K562 (cell line): ENCODE measurements around the gene C22orf42. TPM values are rescaled to one million over a fixed set of nuclear protein-coding genes. Genes with fewer than 3 reads are reported as not detected.
A peak's percentile ranks its signal among the peaks of the same experiment; 100 is the strongest.
"Not testable (repeated sequence)": the region's sequence is repeated elsewhere in the genome, so short reads cannot be mapped to it uniquely, and the experiment has no call there.

Source experiments
- ARID1B ChIP-seq: fragments of 450-650 bp; IDR thresholded peaks from 2 replicates; pipeline ENCODE4 v1.6.1; 2016; ENCODE audit warnings: antibody characterized with exemption, mild to moderate bottlenecking, inconsistent platforms
- ATF3 ChIP-seq, 2 experiments: fragments of 450-650 bp in 1 of 2; sonication (generic) in 1 of 2; formaldehyde crosslinking in 1 of 2; IDR thresholded peaks in 1 of 2; conservative IDR thresholded peaks in 1 of 2; 2 replicates each; pipeline versions ENCODE4 v1.6.1 to v1.8.1; 2016 to 2023; ENCODE audit warnings: mild to moderate bottlenecking in 2 of 2, moderate library complexity in 2 of 2, inconsistent platforms in 1 of 2, missing genetic modification reagents in 1 of 2
- C11orf30 ChIP-seq: fragments of 450-650 bp; IDR thresholded peaks from 2 replicates; pipeline ENCODE4 v1.6.1; 2016; ENCODE audit warnings: low read depth, mild to moderate bottlenecking
- CREM ChIP-seq: IDR thresholded peaks from 2 replicates; pipeline ENCODE4 v1.6.1; 2014; ENCODE audit warnings: antibody characterized with exemption, low read depth
- DPF2 ChIP-seq: fragments of 450-650 bp; IDR thresholded peaks from 2 replicates; pipeline ENCODE4 v1.6.1; 2016
- EP300 ChIP-seq: IDR thresholded peaks from 2 replicates; pipeline ENCODE4 v1.6.1; 2012; ENCODE audit warnings: low read length, improper control_type of control experiment
- FOSL1 ChIP-seq: fragments of 200-800 bp; sonication (Bioruptor generic); conservative IDR thresholded peaks from 2 replicates; pipeline ENCODE4 v1.6.1; 2016; ENCODE audit warnings: missing genetic modification characterization, missing compliant biosample characterization
- JUN ChIP-seq, 2 experiments: sonication (generic) in 1 of 2; formaldehyde crosslinking in 1 of 2; IDR thresholded peaks; 2 replicates each; pipeline versions ENCODE4 v1.6.1 to v1.8.0; 2012 to 2022; ENCODE audit warnings: borderline replicate concordance in 2 of 2, mild to moderate bottlenecking in 2 of 2, improper control_type of control experiment in 1 of 2, low read depth in 1 of 2, low read length in 1 of 2, missing genetic modification reagents in 1 of 2
- NFE2 ChIP-seq: IDR thresholded peaks from 2 replicates; pipeline ENCODE4 v1.6.1; 2014; ENCODE audit warnings: antibody characterized with exemption, low read depth
- SMARCA4 ChIP-seq: fragments of 450-650 bp; IDR thresholded peaks from 2 replicates; pipeline ENCODE4 v1.6.1; 2016
- SMARCE1 ChIP-seq: fragments of 450-650 bp; IDR thresholded peaks from 2 replicates; pipeline ENCODE4 v1.7.1; 2016; ENCODE audit warnings: mild to moderate bottlenecking
- TCF3 ChIP-seq: sonication (generic); formaldehyde crosslinking; IDR thresholded peaks from 2 replicates; pipeline ENCODE4 v1.4.0; 2020; ENCODE audit warnings: mild to moderate bottlenecking, missing genetic modification reagents
- ZEB2 ChIP-seq: fragments of 450-650 bp; IDR thresholded peaks from 2 replicates; pipeline ENCODE4 v1.6.1; 2016
- ZNF316 ChIP-seq: fragments of 450-650 bp; IDR thresholded peaks from 2 replicates; pipeline ENCODE4 v1.6.1; 2016
- ZNF318 ChIP-seq, 2 experiments: fragments of 450-650 bp; IDR thresholded peaks; 2 replicates each; pipeline ENCODE4 v1.6.1; 2016; ENCODE audit warnings: mild to moderate bottlenecking in 2 of 2, borderline replicate concordance in 1 of 2, low read depth in 1 of 2, moderate library complexity in 1 of 2
- polyA plus RNA-seq, 8 experiments: library from polyadenylated mRNA; depleted of rRNA in 4 of 8; stranded (reverse) in 5 of 8; unstranded in 3 of 8; fragments of >200 nt; fragmentation: Nextera tagmentation in 2 of 8; fragmentation: Illumina TruSeq in 1 of 8; extraction: Ambion mirVana in 2 of 8; extraction: Trizol in 1 of 8; gene quantifications; 2 replicates each; pipeline versions ENCODE4 v1.2.1 to v1.2.3, GENCODE V29; 2011 to 2014; ENCODE audit warnings: inconsistent platforms in 1 of 8, missing spikeins in 1 of 8
- total RNA-seq, 7 experiments: library from RNA; depleted of rRNA in 6 of 7; stranded (reverse); fragments of >200 nt in 6 of 7; fragmentation: Illumina TruSeq in 2 of 7; extraction: Trizol in 2 of 7; gene quantifications; 2 replicates each; pipeline versions ENCODE4 v1.2.1 to v1.2.3, GENCODE V29; 2011 to 2021; ENCODE audit warnings: low replicate concordance in 1 of 7

Gene C22orf42
- total and polyA plus RNA-seq, 9 of the 15 experiments (the other 6 are each of a cell fraction or from before 2014, with no cell fraction given): not detected

GRCh38 chr22:32135958-32136357 is 23.1 kb downstream of the C22orf42 start (continued):
- TF ChIP-seq ZNF318 (IDR thresholded peaks at IDR 0.05; ENCODE audit: borderline replicate concordance in 1 of 2, low read depth in 1 of 2): peak in 1 of 2 experiments; percentile 61; a peak in 1 of 4 replicates
- TF ChIP-seq ZNF316: peak; percentile 94
- 0 out of 2 replicates have a peak, but pooled peaks have one; percentile 37 for TF ChIP-seq ZEB2
- TF ChIP-seq ATF3 (IDR thresholded peaks at IDR 0.05): peak; percentile 82
- not testable (repeated sequence) for TF ChIP-seq ATF3 (CRISPR knock-in tag; conservative IDR thresholded peaks at IDR 0.05); JUN (CRISPR knock-in tag; IDR thresholded peaks at IDR 0.05; ENCODE audit: borderline replicate concordance)
- peak; percentile 66 for TF ChIP-seq ARID1B
- TF ChIP-seq EP300: peak; percentile 13; the same call in 1 of the 2 replicates
- 0 out of 2 replicates have a peak, but pooled peaks have one; percentile 31 for TF ChIP-seq CREM
- 0 out of 2 replicates have a peak, but pooled peaks have one; percentile 24 for TF ChIP-seq DPF2
- TF ChIP-seq SMARCE1: peak; percentile 42; the same call in 1 of the 2 replicates
- TF ChIP-seq TCF3 (CRISPR knock-in tag): peak; percentile 24; the same call in 1 of the 2 replicates
- TF ChIP-seq NFE2: peak; percentile 27; the same call in 1 of the 2 replicates
- 0 out of 2 replicates have a peak, but pooled peaks have one; percentile 23 for TF ChIP-seq JUN (IDR thresholded peaks at IDR 0.05; ENCODE audit: borderline replicate concordance, low read depth, low read length)
- 0 out of 2 replicates have a peak, but pooled peaks have one; percentile 28 for TF ChIP-seq SMARCA4
- TF ChIP-seq FOSL1 (tag): peak; percentile 88
- peak; percentile 92 for TF ChIP-seq C11orf30
- TF ChIP-seq, all 486 proteins: peak for 23; not testable (repeated sequence) for 463
